Measurements from ENCODE around the gene EXTL2. TPM values are rescaled to one million over a fixed set of nuclear protein-coding genes. Genes with fewer than 3 reads are reported as not detected.

Gene EXTL2
- total RNA-seq, 2 donors from 2014 or later, result 9.6 to 14.5 TPM

GRCh38 chr1:100912019-100912418 is 17.4 kb upstream of the EXTL2 start:
- ATAC-seq (ENCODE audit: insufficient number of reproducible peaks, low FRiP score, low read depth), result no peak
- Histone ChIP-seq H3K4me3 (no peak overlapping the region), H3K4me1 (ENCODE audit: control insufficient read depth in 1 of 2, low read depth in 2 of 2) (peaks cover 0 to 3% of the 10 kb centered on the region in 2 donors), H3K27me3 (replicated peaks; ENCODE audit: insufficient read depth) (no peaks in the 10 kb centered on the region), H3K27ac (no peak overlapping the region), H3K9me3 (no peaks in the 10 kb centered on the region), H3K36me3 (peaks cover 43% of the 10 kb centered on the region)
- DNase-seq (ENCODE audit: low spot score), result no peak
- no peak for TF ChIP-seq CTCF (IDR thresholded peaks at IDR 0.05)

DNA sequence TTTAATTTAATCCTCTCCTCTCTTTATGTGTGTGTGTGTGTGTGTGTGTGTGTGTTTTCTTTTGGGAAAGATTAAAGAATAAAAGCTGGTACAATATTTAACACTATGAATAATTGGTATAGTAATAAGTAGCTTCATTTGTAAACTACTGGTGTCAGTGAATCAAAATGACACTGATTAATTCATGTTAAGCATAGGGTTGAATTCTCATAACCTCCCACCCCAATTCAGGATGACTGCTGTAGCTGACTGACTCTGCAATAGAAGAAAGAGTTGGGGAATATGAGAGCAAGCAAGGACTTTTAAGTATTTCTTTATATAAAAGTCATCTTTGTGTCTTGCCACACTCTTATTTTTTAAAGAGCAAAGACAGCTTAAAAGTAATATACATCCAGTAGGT is 14.4 kb upstream of the EXTL2 start:
- H3K9me3 ChIP-seq, result no peaks in the 10 kb centered on the region
- TF ChIP-seq CTCF (IDR thresholded peaks at IDR 0.05), result no peak
- DNase-seq (ENCODE audit: low spot score) (no peak), ATAC-seq (ENCODE audit: insufficient number of reproducible peaks, low FRiP score, low read depth) (no peak)
- H3K4me3 ChIP-seq, result no peak overlapping the region
- H3K27ac ChIP-seq, result no peak overlapping the region
- H3K4me1 ChIP-seq (ENCODE audit: control insufficient read depth in 1 of 2, low read depth in 2 of 2), result no peaks in the 10 kb centered on the region
- peaks cover 33% of the 10 kb centered on the region for H3K36me3 ChIP-seq
- no peaks in the 10 kb centered on the region for H3K27me3 ChIP-seq (replicated peaks; ENCODE audit: insufficient read depth)

DNA sequence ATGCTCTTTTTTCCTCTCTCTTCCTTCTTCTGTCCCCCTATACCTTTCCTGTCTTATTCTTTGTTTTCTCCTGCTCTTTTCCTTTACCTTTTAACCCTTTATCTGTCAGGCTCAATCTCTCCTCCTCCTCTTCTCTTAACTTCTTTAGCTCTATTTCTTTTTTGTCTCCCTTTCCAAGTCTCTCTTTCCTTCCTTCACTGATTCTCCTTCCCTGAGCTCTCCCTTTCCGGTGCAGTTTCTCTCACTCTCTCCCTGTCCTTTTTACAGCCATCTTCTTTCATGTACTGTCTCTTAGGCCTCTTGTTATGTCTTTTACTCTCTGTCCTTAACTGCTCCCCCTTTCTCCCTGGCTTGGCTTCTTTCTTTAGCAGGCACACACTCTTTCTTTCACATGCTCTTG is 13.2 kb upstream of the EXTL2 start:
- DNase-seq (ENCODE audit: low spot score), result no peak
- no peak overlapping the region for H3K27ac ChIP-seq
- no peaks in the 10 kb centered on the region for H3K4me1 ChIP-seq (ENCODE audit: control insufficient read depth in 1 of 2, low read depth in 2 of 2)
- ATAC-seq (ENCODE audit: insufficient number of reproducible peaks, low FRiP score, low read depth), result no peak
- no peak overlapping the region for H3K4me3 ChIP-seq
- H3K27me3 ChIP-seq (replicated peaks; ENCODE audit: insufficient read depth), result no peaks in the 10 kb centered on the region
- H3K9me3 ChIP-seq, result no peaks in the 10 kb centered on the region
- TF ChIP-seq CTCF (IDR thresholded peaks at IDR 0.05), result no peak
- H3K36me3 ChIP-seq, result peaks cover 29% of the 10 kb centered on the region

GRCh38 chr1:100905181-100905580 is 10.5 kb upstream of the EXTL2 start:
- no peak for TF ChIP-seq CTCF (IDR thresholded peaks at IDR 0.05)
- no peak for ATAC-seq (ENCODE audit: insufficient number of reproducible peaks, low FRiP score, low read depth)
- Histone ChIP-seq H3K4me1 (ENCODE audit: control insufficient read depth in 1 of 2, low read depth in 2 of 2) (no peaks in the 10 kb centered on the region), H3K9me3 (no peaks in the 10 kb centered on the region), H3K27me3 (replicated peaks; ENCODE audit: insufficient read depth) (no peaks in the 10 kb centered on the region), H3K4me3 (no peak overlapping the region), H3K27ac (no peak overlapping the region), H3K36me3 (peaks cover 23% of the 10 kb centered on the region)
- DNase-seq (ENCODE audit: low spot score), result no peak

GRCh38 chr1:100904528-100904927 is 9.9 kb upstream of the EXTL2 start:
- Histone ChIP-seq H3K27me3 (replicated peaks; ENCODE audit: insufficient read depth) (no peaks in the 10 kb centered on the region), H3K36me3 (peaks cover 21% of the 10 kb centered on the region), H3K27ac (no peak overlapping the region), H3K9me3 (no peaks in the 10 kb centered on the region), H3K4me3 (no peak overlapping the region), H3K4me1 (ENCODE audit: control insufficient read depth in 1 of 2, low read depth in 2 of 2) (no peaks in the 10 kb centered on the region)
- DNase-seq (ENCODE audit: low spot score), result no peak
- TF ChIP-seq CTCF (IDR thresholded peaks at IDR 0.05), result no peak
- ATAC-seq (ENCODE audit: insufficient number of reproducible peaks, low FRiP score, low read depth), result no peak
